IPS DF 19.7 (cell line): ENCODE measurements around the gene PLEKHH1.

Experiments
- DNase-seq: peaks from one replicate; pipeline ENCODE4 v3.0.0-alpha.2; 2013; ENCODE audit warnings: low read depth, low spot score

PLEKHH1 gene

GRCh38 chr14:67510121-67510520 lies 23.0 kb upstream of the PLEKHH1 start:
- no peak for DNase-seq

DNA sequence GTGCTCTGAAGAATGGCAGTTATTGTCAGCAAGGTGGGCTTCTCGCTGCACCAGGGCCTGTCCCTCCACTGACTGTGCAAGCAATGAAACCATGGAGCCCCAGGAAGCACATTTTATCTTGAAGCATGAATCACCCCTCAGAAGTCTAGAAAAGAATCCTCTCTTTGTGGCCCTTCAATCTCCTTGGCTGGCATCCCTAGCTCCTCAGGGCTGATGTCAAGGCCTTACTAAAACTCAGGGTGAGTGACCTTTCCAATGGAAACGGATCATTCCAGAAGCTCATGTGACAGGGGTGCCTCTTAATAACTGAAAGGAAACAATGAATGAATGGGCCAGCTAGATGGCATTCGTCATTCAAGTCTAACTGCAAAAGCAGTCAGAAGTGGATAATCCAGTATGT lies 22.3 kb upstream of the PLEKHH1 start:
- no peak for DNase-seq

DNA sequence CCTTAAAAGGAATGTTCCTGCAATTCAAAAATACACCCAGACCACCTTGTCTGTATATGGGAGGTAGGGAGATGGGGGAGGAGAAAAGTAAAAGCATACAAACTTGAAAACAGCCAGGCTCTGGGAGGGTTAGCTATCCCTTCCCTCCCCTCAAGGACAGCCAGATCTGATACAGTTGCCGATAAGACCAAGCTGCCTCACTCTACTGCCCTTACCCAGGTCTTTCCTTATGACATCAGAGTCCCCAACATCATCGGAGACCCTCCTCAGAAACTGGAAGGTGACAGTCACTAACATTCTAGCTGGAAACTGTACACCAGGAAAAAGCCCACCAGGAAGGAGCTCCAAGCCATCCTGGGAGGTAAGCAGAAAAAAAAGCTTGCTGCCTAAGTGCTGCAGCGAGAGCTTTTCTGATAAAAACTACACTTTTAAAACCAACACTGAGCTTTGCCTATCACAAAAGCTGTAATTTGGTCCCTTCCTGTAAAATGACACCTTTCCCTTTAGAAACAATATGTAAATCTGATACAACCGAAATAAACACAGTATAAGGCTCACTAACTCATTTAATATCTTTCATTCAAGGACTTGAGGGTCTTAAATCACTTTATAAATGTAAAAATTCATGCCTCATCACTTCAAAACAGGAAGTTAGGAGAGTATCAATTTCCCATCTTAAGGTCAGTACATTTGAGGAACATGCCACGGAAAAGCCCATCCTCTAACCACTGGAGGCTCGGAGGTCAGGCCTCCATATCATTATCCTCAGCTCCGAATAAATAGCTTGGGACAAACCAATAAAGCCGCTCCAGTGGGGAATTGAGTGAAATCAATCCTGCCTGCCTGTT lies 20.4 kb upstream of the PLEKHH1 start:
- no peak for DNase-seq

GRCh38 chr14:67513631-67514108 lies 19.4 kb upstream of the PLEKHH1 start:
- DNase-seq: no peak

DNA sequence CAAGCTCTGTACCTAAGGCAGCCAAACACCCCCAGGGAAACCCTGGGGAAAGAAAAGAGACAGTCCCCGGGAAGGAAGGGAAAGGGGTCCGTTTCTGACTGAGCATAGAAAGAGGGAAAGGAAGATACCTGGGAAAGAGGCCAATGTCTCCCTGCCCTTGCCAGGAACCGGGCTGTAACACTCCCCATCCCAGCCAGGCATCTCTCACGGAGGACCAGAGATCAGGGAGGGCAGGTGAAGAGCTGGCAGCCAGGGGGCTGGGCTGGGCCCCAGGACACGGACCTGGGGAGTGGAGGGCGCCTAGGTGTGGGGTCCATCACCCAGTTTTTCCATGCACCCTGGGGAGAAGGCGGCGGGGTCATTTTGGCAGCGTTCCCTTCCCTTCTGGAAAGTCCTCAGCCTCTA lies 18.9 kb upstream of the PLEKHH1 start:
- no peak for DNase-seq

DNA sequence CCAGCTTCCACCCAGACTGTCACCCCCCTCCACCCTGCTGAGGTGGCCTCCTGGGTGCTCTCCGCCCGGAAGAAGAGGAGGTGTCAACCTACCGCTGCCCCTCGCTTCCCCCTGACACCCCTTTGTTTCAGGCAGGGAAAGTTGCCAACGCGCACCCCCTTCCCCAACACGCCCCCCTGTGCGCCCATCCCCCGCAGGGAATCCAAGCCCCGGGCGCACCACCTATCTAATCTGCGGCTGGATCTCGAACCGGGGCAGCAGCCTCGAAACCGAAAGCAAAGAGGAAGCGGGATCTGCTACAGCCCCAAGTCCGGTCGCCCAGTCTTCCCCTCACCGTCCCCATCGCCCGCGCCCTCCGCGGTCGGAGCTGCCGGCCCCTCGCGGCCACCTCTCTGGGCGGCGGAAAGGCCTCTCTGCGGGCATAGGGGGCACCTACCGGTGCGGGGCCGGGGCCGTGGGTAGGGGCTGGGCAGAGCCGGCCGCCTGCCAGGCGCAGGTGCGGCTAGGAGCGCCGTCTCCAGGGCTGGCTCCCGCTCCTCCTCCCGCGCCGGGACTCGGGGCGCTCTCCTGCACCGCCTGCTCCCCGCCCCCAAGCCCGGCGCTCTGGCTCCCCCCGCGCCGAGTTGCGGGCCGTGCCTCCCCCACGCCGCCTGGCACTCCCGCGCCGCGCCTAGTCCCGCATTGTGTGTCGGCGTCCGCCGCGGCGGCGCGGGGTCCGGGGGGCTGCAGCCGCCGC lies 18.3 kb upstream of the PLEKHH1 start:
- DNase-seq: no peak

DNA sequence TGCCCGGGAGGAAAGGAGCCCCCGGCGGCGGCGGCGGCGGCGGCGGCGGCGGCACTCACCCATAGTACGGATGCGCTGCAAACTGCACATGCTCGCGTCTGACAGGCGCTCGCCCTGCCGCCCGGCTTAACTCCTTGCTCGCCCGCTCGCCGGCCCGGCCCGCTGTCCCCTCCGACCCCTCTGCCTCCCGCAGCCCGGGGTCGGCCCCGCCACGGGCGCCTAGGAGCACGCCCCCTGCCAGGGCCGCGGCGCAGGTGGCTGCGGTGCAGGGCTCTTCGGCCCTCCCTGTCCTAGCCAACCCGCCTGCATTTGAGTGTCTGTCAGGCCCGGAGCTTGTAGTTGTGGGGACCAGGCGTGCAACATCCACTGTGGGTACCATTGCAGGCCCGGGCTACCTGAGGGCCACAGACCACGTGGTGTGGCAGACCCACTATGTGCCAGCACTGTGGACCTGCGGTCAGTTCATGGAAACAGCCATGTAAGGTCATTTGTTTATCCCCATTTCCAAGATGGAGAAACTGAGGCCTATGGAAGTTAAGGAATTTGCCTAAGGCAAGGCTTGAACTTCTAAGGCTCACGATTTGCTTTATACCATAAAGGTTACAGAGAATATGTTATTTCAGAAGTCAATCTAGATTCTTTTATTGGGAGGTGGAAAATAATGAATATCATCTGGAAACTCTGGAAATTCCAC lies 17.6 kb upstream of the PLEKHH1 start:
- no peak for DNase-seq

- DNase-seq: no peak
Observed at GRCh38 chr14:67516676-67517075, 16.4 kb upstream of the PLEKHH1 start.

GRCh38 chr14:67517083-67517482 lies 16.0 kb upstream of the PLEKHH1 start:
- DNase-seq: no peak

DNA sequence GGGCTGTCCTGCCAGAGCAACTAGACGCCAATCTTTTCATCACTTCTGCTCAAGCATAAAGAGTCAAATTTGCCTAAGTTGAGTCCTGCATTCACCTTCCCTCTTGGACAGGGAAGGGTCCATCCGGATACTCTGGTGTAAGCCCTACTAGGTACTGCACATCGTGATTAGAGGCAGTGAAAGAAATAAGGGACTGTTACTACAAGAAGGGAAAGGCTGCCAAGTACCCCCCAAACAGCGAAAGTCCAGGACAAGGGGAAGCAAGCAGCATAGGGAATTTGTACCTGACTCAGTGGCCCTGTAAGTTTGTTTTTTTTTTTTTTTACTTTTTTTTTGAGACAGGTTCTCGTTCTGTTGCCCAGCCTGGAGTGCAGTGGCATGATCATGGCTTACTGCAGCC lies 13.7 kb upstream of the PLEKHH1 start:
- DNase-seq: no peak

DNA sequence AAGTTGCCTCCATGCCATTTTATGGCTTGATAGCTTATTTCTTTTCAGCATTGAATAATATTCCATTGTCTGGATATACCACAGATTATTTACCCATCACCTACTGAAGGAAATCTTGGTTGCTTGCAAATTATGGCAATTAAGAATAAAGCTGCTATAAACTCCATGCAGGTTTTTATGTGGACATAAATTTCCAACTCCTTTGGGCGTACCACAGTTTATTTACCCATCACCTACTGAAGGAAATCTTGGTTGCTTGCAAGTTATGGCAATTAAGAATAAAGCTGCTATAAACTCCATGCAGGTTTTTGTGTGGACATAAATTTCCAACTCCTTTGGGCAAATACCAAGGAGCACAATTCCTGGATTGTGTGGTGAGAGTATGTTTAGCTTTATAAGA lies 12.6 kb upstream of the PLEKHH1 start:
- DNase-seq: no peak

DNA sequence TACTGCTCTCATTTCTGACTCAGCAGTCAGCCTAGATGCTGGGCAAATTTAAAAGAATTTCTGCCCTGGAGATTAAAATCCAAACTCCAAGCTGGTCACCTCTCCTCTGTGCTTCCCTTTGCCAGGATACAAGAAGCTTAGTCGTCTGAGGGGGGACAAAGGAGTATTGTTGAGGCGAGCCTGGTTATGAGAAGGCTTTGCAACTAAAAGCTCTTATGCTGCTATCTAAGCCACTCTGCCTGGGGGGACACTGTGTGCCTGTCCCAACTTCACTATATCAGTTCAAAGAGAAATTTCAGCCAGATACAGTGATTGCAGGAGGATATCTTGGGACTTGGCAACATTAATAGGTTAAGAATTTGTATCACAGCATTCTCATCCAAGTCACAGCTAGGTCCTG lies 10.8 kb upstream of the PLEKHH1 start:
- DNase-seq: no peak

GRCh38 chr14:67523764-67524633 lies 9.1 kb upstream of the PLEKHH1 start:
- no peak for DNase-seq

DNA sequence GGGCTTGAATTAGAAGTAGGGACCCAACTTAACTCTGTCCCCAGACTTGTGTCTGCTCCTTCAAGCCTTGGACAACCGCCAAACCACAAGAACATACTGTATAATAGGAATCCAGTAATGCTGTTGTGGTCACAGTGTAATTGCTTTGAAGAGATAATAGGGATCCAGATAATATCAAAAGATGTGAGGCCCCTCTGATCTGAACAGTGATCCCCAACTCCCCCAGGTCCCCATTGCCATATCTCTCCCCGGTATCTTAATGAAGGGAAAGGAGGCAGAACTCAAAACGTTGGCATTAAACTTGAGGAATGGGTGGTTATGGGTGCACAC lies 8.5 kb upstream of the PLEKHH1 start:
- no peak for DNase-seq

DNA sequence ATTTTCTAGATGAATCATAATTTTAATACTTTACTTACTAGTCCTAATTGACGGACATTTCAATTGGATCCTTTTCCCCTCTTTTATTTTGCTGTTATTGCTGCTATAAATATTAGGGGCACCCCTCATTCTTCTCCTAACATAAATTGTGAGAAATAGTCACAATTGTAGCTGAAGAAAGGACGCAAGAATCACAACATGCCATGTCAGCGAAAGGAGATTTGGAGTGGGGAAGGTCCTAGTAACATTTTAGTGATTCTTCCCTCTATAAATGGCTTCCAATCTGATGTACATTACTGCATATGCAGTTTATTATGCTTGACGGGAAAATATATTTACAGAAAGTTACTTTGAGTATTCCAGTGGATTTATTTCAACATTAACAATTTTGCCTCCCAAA lies 7.7 kb upstream of the PLEKHH1 start:
- DNase-seq: no peak

DNA sequence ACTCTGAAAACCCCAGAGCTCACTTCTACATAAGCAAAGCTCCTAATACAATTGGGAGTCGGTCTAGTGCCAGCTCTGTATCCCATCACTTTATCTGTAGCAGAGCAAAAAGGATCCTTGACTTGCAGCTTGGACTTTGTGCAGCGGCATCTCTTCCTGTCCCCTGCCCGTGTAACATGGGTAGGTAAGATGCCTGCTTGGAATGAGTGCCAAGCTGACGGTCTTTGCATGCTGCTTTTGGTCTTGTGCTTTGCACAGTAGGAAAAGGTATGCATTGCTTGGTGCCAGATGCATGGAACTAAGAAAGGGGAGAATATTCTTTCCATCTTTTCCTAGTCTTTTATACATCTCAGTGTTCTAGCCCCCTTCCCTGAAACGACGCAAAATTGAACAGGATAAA lies 6.9 kb upstream of the PLEKHH1 start:
- no peak for DNase-seq

GRCh38 chr14:67526676-67527459 lies 6.2 kb upstream of the PLEKHH1 start:
- peak; percentile 80 for DNase-seq

GRCh38 chr14:67527756-67528155 lies 5.3 kb upstream of the PLEKHH1 start:
- no peak for DNase-seq

GRCh38 chr14:67528276-67528675 lies 4.8 kb upstream of the PLEKHH1 start:
- DNase-seq: no peak
